GM03348 (cell line): Measurements from ENCODE around the gene TMEM52.

Source experiments
- DNase-seq: peaks from one replicate; pipeline ENCODE4 v3.0.0; 2012; ENCODE audit warnings: low spot score

TMEM52 gene

DNA sequence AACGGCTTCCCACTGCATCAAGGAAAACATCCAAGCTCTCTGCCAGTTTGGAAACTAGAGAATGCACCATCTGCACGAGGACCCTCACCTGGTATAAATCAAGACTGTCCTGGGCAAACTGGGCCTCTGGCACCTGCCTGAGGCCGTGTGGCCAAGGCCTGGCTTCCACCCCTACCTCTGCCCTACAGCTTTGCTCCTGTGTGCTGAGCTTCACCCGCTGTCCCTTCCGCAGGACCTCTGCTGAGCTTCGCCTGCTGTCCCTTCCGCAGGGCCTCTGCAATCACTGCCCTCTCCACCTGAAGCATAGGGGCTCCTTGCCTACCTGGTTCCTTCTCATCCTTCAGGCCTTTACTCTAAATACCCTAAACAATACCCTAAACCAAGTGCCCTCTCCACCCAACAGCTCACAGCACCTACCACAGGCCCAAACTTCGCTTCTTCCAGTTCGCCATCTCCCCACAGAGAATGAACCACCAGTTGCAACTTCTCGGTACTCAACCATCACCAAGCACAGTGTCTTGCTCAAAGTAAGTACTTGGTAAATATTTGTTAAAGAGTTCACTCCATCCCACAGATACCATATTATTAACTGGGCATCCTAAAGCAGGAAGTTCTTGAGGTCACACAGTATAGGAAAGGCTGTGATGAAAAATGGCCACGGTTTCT, 46.6 kb downstream of the TMEM52 start:
- DNase-seq = no peak

DNA sequence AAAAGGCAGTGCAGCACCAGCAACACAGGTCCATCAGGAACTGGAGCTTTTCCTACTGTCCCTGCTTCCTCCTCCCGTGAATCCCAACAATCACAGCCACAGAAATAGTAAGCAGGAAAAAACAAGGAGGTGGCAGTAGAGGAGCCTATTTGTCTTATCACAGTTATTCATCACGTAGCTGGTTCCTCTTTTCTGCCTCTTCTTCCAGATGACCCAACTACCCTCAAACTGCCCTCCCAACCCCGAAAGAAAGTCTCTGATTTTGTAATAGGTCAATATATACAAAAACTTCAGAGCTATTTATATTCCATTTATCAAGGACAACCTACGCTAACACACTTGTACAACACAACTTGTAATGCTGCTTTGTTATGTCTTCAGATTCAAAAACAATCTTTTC, 49.6 kb downstream of the TMEM52 start:
- no peak for DNase-seq
